GM23248 (cell line): Measurements from ENCODE around the gene PAQR4. TPM values are rescaled to one million over a fixed set of nuclear protein-coding genes. Genes with fewer than 3 reads are reported as not detected.

ENCODE experiments used
- DNase-seq: peaks from one replicate; pipeline ENCODE4 v3.0.0-alpha.2; 2015
- H2AFZ ChIP-seq: fragments of 200-600 bp; sonication (generic); 2 replicates; pipeline ENCODE4 v1.6.1; 2016; ENCODE audit warnings: antibody characterized with exemption
- H3F3A ChIP-seq: fragments of 200-600 bp; sonication (generic); 2 replicates; pipeline ENCODE4 v1.6.1; 2016; ENCODE audit warnings: mild to moderate bottlenecking, antibody characterized with exemption, mixed run types; ENCODE audit not compliant: insufficient read depth
- H3K27ac ChIP-seq: fragments of 200-600 bp; sonication (generic); 2 replicates; pipeline ENCODE4 v1.5.1; 2016; ENCODE audit warnings: mild to moderate bottlenecking
- H3K27me3 ChIP-seq: fragments of 200-600 bp; sonication (generic); replicated peaks from 2 replicates; pipeline ENCODE4 v1.6.1; 2016; ENCODE audit warnings: mild to moderate bottlenecking; ENCODE audit not compliant: insufficient read depth
- H3K36me3 ChIP-seq: fragments of 200-600 bp; sonication (generic); 2 replicates; pipeline ENCODE4 v1.6.1; 2016; ENCODE audit warnings: low read depth, mild to moderate bottlenecking
- H3K4me1 ChIP-seq: fragments of 200-600 bp; sonication (generic); 2 replicates; pipeline ENCODE4 v1.6.1; 2016; ENCODE audit warnings: mild to moderate bottlenecking; ENCODE audit not compliant: insufficient read depth
- H3K4me2 ChIP-seq: fragments of 200-600 bp; sonication (generic); one replicate; pipeline ENCODE4 v1.6.1; 2016; ENCODE audit warnings: mild to moderate bottlenecking; ENCODE audit not compliant: unreplicated experiment
- H3K4me3 ChIP-seq: fragments of 200-600 bp; sonication (generic); 2 replicates; pipeline ENCODE4 v1.5.1; 2016; ENCODE audit warnings: mild to moderate bottlenecking
- H3K79me2 ChIP-seq: fragments of 200-600 bp; sonication (generic); 2 replicates; pipeline ENCODE4 v1.6.1; 2016; ENCODE audit warnings: mild to moderate bottlenecking; ENCODE audit not compliant: insufficient read depth
- H3K9ac ChIP-seq: fragments of 200-600 bp; sonication (generic); 2 replicates; pipeline ENCODE4 v1.6.1; 2016; ENCODE audit warnings: mild to moderate bottlenecking
- H3K9me2 ChIP-seq: fragments of 200-600 bp; sonication (generic); 2 replicates; pipeline ENCODE4 v1.6.1; 2016; ENCODE audit warnings: mixed run types, mild to moderate bottlenecking, moderate library complexity; ENCODE audit not compliant: insufficient read depth
- H3K9me3 ChIP-seq: fragments of 200-600 bp; sonication (generic); one replicate; pipeline ENCODE4 v1.6.1; 2017; ENCODE audit warnings: low read depth
- H4K20me1 ChIP-seq: fragments of 200-600 bp; sonication (generic); 2 replicates; pipeline ENCODE4 v1.6.0; 2016; ENCODE audit not compliant: insufficient read depth
- EZH2 ChIP-seq: fragments of 200-600 bp; sonication (generic); IDR thresholded peaks from 2 replicates; pipeline ENCODE4 v1.6.1; 2018; ENCODE audit warnings: antibody characterized with exemption, mild to moderate bottlenecking; ENCODE audit not compliant: insufficient read depth, poor library complexity, severe bottlenecking
- EZH2phosphoT487 ChIP-seq: fragments of 200-600 bp; sonication (generic); IDR thresholded peaks from 2 replicates; pipeline ENCODE4 v1.6.1; 2018; ENCODE audit warnings: antibody characterized with exemption, moderate library complexity, mild to moderate bottlenecking, low read depth; ENCODE audit not compliant: insufficient read depth
- WGBS, 2 experiments: methylation state at CpG; one replicate each; pipeline ENCODE4 v1.1.6; 2015 to 2017; ENCODE audit warnings: low lambda C conversion rate in 2 of 2, low coverage in 1 of 2; ENCODE audit errors: missing lambda C conversion rate in 2 of 2; 5-methylcytosine and 5-hydroxymethylcytosine counted together
- in situ Hi-C: fragments of 300-500 bp; cut with MboI; formaldehyde crosslinking; loops from 2 replicates; pipeline ENCODE4 v1.15.0; 2020
- polyA plus RNA-seq: library from polyadenylated mRNA; unstranded; fragments of >200 nt; fragmentation: Nextera tagmentation; extraction: Ambion mirVana; gene quantifications from 2 replicates; pipeline ENCODE4 v1.2.1, GENCODE V29; 2016
- total RNA-seq: library from RNA; depleted of rRNA; stranded (reverse); fragments of >200 nt; shearing (Covaris generic); gene quantifications from 2 replicates; pipeline ENCODE4 v1.2.3, GENCODE V29; 2014

The PAQR4 gene
- total and polyA plus RNA-seq, 2 experiments from 2014 or later: 5.1 to 7.7 TPM

GRCh38 chr16:2962334-2963073 is 6.6 kb upstream of the PAQR4 start:
- Histone ChIP-seq H2AFZ (no peak overlapping the region), H3K27ac (no peak overlapping the region), H3K9ac (no peak overlapping the region), H3K36me3 (no peaks in the 10 kb centered on the region), H3K9me3 (no peaks in the 10 kb centered on the region), H3K9me2 (no peaks in the 10 kb centered on the region), H3K4me1 (no peaks in the 10 kb centered on the region), H3F3A (no peaks in the 10 kb centered on the region), H3K79me2 (no peaks in the 10 kb centered on the region), H3K4me3 (no peak overlapping the region), H3K27me3 (peaks cover 48% of the 10 kb centered on the region), H4K20me1 (no peaks in the 10 kb centered on the region), H3K4me2 (no peak overlapping the region)
- in situ Hi-C loops: no loop called here
- TF ChIP-seq EZH2: no peak
- TF ChIP-seq EZH2phosphoT487: no peak
- no peak for DNase-seq
- WGBS, 2 experiments: 15% methylated on average over 28 of the region's 28 CpGs

- in situ Hi-C loops: no loop called here
- H3K79me2 ChIP-seq: no peaks in the 10 kb centered on the region
- H2AFZ ChIP-seq: no peak overlapping the region
- H4K20me1 ChIP-seq: no peaks in the 10 kb centered on the region
- 2 to 5% methylated on average over 16 to 34 of the region's 40 CpGs for WGBS, 2 experiments
- no peak overlapping the region for H3K27ac ChIP-seq
- no peak overlapping the region for H3K4me2 ChIP-seq
- TF ChIP-seq EZH2: no peak
- no peak for TF ChIP-seq EZH2phosphoT487
- H3F3A ChIP-seq: no peaks in the 10 kb centered on the region
- no peaks in the 10 kb centered on the region for H3K4me1 ChIP-seq
- 0 out of 2 replicates have a peak overlapping the region, but pooled peaks have one; percentile 37 for H3K4me3 ChIP-seq
- peaks cover 55% of the 10 kb centered on the region for H3K27me3 ChIP-seq
- H3K9me3 ChIP-seq: no peaks in the 10 kb centered on the region
- no peak overlapping the region for H3K9ac ChIP-seq
- no peak for DNase-seq
- no peaks in the 10 kb centered on the region for H3K9me2 ChIP-seq
- no peaks in the 10 kb centered on the region for H3K36me3 ChIP-seq
These were observed 6.0 kb upstream of the PAQR4 start for GRCh38 chr16:2963074-2963722.

DNA sequence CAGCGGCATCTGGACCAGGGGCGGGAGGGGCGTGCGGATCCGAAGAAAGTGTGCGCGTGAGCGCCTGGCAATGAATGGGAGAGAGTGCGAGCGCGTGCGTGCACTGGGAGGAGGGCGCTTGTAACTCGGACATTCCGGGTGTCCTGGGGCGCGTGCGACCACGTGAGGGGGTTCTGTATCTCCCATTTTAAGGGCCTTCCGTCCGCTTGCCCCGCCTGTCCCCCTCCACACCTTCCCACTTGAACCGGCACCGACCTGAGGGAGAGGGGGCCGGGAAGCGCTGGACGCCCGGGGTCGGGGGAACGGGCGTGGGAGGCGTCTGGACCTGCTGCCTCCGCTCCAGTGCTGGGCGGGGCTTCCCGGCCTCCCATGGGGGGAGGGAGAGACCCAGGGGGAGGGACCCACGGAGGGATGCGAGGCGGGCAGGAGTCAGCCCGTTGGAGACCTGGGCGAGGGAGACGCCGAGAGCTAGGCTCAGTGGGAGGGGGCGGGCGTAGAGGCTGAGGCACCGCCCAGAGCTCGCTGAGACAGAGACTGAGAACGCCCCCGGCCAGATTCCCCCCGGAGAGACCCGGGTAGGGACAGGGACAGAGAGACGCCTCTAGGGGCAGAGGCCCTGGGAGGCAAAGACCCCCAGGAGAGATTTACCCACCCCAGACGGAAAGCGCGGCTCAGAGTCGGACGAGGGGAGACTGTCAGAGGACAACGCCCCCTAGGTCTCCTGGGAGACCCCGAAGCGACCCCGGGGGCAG is 5.2 kb upstream of the PAQR4 start, which contains the start of gene KREMEN2:
Gene KREMEN2 (plus strand): TSS at position 553 of the 752 bp plus-strand sequence. CDS start 246 bp downstream, outside the sequence.
- DNase-seq: peak; percentile 46
- Histone ChIP-seq H3F3A (no peaks in the 10 kb centered on the region), H3K9ac (no peak within 1 kb of the TSS), H3K9me2 (no peaks in the 10 kb centered on the region), H3K27ac (no peak within 1 kb of the TSS), H3K79me2 (no peaks in the 10 kb centered on the region), H3K27me3 (peaks cover 55% of the 10 kb centered on the region), H2AFZ (no peak within 1 kb of the TSS), H3K4me3 (peak within 1 kb of the TSS; percentile 37; the same call in 1 of the 2 replicates), H3K9me3 (no peaks in the 10 kb centered on the region), H3K4me1 (no peaks in the 10 kb centered on the region), H4K20me1 (no peaks in the 10 kb centered on the region), H3K36me3 (no peaks in the 10 kb centered on the region), H3K4me2 (no peak within 1 kb of the TSS)
- in situ Hi-C loops: no loop called here
- TF ChIP-seq EZH2 (peak; percentile 96), EZH2phosphoT487 (0 out of 2 replicates have a peak, but pooled peaks have one; percentile 65)
- WGBS, 2 experiments: 2 to 3% methylated on average over 31 to 59 of the region's 60 CpGs

DNA sequence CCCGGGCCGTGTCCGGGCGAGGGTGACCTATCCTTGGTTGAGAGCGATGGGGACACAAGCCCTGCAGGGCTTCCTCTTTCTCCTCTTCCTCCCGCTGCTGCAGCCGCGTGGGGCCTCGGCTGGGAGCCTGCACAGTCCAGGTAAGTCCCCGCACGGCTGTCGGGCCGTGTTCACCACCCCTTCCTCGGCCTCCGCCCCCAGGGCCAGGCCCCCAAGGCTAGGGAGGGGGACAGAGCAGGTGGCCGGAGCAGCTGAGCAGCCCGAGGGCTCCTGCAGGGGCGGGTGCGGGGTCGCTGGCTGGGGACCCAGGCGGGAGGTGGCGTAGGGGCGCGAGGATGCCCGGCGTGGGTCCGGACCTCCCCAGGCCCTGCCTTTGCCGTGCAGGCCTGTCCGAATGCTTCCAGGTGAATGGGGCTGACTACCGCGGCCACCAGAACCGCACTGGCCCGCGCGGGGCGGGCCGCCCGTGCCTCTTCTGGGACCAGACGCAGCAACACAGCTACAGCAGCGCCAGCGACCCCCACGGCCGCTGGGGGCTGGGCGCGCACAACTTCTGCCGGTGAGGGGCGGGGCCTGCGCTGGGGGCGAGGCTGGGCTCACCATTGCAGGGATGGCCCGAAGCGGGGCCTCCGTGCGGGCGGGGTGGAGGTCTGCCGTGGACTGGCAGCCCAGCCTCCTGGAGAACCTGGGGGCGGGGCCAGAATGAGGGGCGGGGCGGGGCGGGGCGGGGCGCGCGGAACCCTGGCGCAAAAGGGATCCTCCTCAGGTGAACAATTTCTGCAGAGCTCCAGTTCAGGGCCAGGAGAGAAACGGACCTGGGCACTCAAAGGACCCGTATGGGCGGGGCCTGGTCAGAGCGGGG is 4.4 kb upstream of the PAQR4 start:
- H3F3A ChIP-seq: no peaks in the 10 kb centered on the region
- H3K4me1 ChIP-seq: no peaks in the 10 kb centered on the region
- in situ Hi-C loops: no loop called here
- H2AFZ ChIP-seq: no peak overlapping the region
- peaks cover 55% of the 10 kb centered on the region for H3K27me3 ChIP-seq
- DNase-seq: peak; percentile 32
- H3K9ac ChIP-seq: no peak overlapping the region
- 1 to 2% methylated on average over 44 to 55 of the region's 68 CpGs for WGBS, 2 experiments
- TF ChIP-seq EZH2: peak; percentile 58
- TF ChIP-seq EZH2phosphoT487: no peak
- H3K9me3 ChIP-seq: no peaks in the 10 kb centered on the region
- no peak overlapping the region for H3K4me2 ChIP-seq
- no peaks in the 10 kb centered on the region for H3K9me2 ChIP-seq
- H3K4me3 ChIP-seq: no peak overlapping the region
- no peaks in the 10 kb centered on the region for H4K20me1 ChIP-seq
- H3K36me3 ChIP-seq: no peaks in the 10 kb centered on the region
- no peak overlapping the region for H3K27ac ChIP-seq
- no peaks in the 10 kb centered on the region for H3K79me2 ChIP-seq
